ENCODE results near the gene PDZD2. TPM values are rescaled to one million over a fixed set of nuclear protein-coding genes. Genes with fewer than 3 reads are reported as not detected.

The PDZD2 gene
- total and polyA plus RNA-seq, 12 donors = 2.2 to 10.3 (median 5.0) TPM

- TF ChIP-seq CTCF (IDR thresholded peaks at IDR 0.05) = no peak
- no peak for TF ChIP-seq POLR2A (IDR thresholded peaks at IDR 0.05)
- intact Hi-C loops (cut with DNase I) = no loop called here
- Histone ChIP-seq H3K27ac (peak overlapping the region in 1 of 5 donors; percentile 65), H3K27me3 (no peaks in the 10 kb centered on the region), H3K4me1 (replicated peaks in 1 of 2) (peaks cover 0 to 10% of the 10 kb centered on the region in 2 donors), H3K36me3 (replicated peaks in 1 of 2) (no peaks in the 10 kb centered on the region), H3K9me3 (replicated peaks in 1 of 3) (no peaks in the 10 kb centered on the region), H3K4me3 (no peak overlapping the region)
- DNase-seq = no peak
- whole genome bisulfite sequencing, 4 donors = 84 to 93% (median 90%) methylated on average over 2 of the region's 2 CpGs
These were observed 325.1 kb downstream of the PDZD2 start for GRCh38 chr5:31964007-31964360.

GRCh38 chr5:31965227-31965626, 326.3 kb downstream of the PDZD2 start:
- TF ChIP-seq POLR2A (IDR thresholded peaks at IDR 0.05) = no peak
- no peak for TF ChIP-seq CTCF (IDR thresholded peaks at IDR 0.05)

GRCh38 chr5:31966936-31967335, 328.0 kb downstream of the PDZD2 start:
- no peak for DNase-seq
- TF ChIP-seq CTCF (IDR thresholded peaks at IDR 0.05) = no peak
- no peak for TF ChIP-seq POLR2A (IDR thresholded peaks at IDR 0.05)
- Histone ChIP-seq H3K27ac (no peak overlapping the region), H3K27me3 (no peaks in the 10 kb centered on the region), H3K4me1 (replicated peaks in 1 of 2) (peaks cover 0 to 10% of the 10 kb centered on the region in 2 donors), H3K36me3 (replicated peaks in 1 of 2) (no peaks in the 10 kb centered on the region), H3K9me3 (replicated peaks in 1 of 3) (no peaks in the 10 kb centered on the region), H3K4me3 (no peak overlapping the region)
- 91 to 95% (median 93%) methylated on average over 5 of the region's 5 CpGs for WGBS, 4 donors
- intact Hi-C loops (cut with DNase I) = no loop called here

More at GRCh38 chr5:31965227-31965626, 326.3 kb downstream of the PDZD2 start:
- Histone ChIP-seq H3K36me3 (replicated peaks in 1 of 2) (no peaks in the 10 kb centered on the region), H3K9me3 (replicated peaks in 1 of 3) (no peaks in the 10 kb centered on the region), H3K4me1 (replicated peaks in 1 of 2) (peaks cover 0 to 10% of the 10 kb centered on the region in 2 donors), H3K27me3 (no peaks in the 10 kb centered on the region), H3K27ac (no peak overlapping the region), H3K4me3 (no peak overlapping the region)
- intact Hi-C loops (cut with DNase I) = no loop called here
- DNase-seq = no peak
- WGBS, 4 donors = 80 to 85% (median 82%) methylated on average over 6 of the region's 6 CpGs

GRCh38 chr5:31967461-31967860, 328.5 kb downstream of the PDZD2 start:
- DNase-seq = no peak
- WGBS, 4 donors = 68 to 78% (median 73%) methylated on average over 2 to 3 of the region's 3 CpGs
- intact Hi-C loops (cut with DNase I) = no loop called here
- no peak overlapping the region for H3K27ac ChIP-seq
- no peaks in the 10 kb centered on the region for H3K36me3 ChIP-seq (replicated peaks in 1 of 2)
- H3K9me3 ChIP-seq (replicated peaks in 1 of 3) = no peaks in the 10 kb centered on the region
- H3K4me1 ChIP-seq (replicated peaks in 1 of 2) = peaks cover 0 to 10% of the 10 kb centered on the region in 2 donors
- no peak overlapping the region for H3K4me3 ChIP-seq
- no peaks in the 10 kb centered on the region for H3K27me3 ChIP-seq
- TF ChIP-seq POLR2A (IDR thresholded peaks at IDR 0.05) (no peak), CTCF (IDR thresholded peaks at IDR 0.05) (no peak)
